HEK293 (cell line): ENCODE data around the gene RELT.
A peak's percentile ranks its signal among the peaks of the same experiment; 100 is the strongest.

Experiments
- CTCF ChIA-PET: fragments of 350-600 bp; formaldehyde crosslinking; extraction: SDS; loops from one replicate; lab custom pipeline; 2021; ENCODE audit warnings: antibody characterized with exemption; lab: Yijun Ruan, JAX
- POLR2A ChIA-PET: fragments of 300-600 bp; formaldehyde crosslinking; extraction: SDS; loops from one replicate; lab custom pipeline; 2020; ENCODE audit warnings: antibody characterized with exemption, inconsistent platforms; lab: Yijun Ruan, JAX
- H3K27ac ChIP-seq: fragments of 200-500 bp; sonication (Bioruptor generic); 2 replicates; pipeline ENCODE4 v1.5.1; 2014; ENCODE audit warnings: low read depth, low read length, control low read depth, inconsistent platforms; ENCODE audit errors: extremely low read depth
- H3K36me3 ChIP-seq, 2 experiments: fragments of 200-500 bp in 1 of 2; sonication (Bioruptor generic) in 1 of 2; 1 replicate in 1 of 2; 2 replicates in 1 of 2; pipeline ENCODE4 v1.5.1; 2014 to 2017; ENCODE audit warnings: inconsistent platforms in 2 of 2, low read length in 2 of 2; ENCODE audit not compliant: control insufficient read depth in 2 of 2, insufficient read depth in 1 of 2
- H3K4me1 ChIP-seq: fragments of 200-500 bp; sonication (Bioruptor generic); 2 replicates; pipeline ENCODE4 v1.5.1; 2014; ENCODE audit warnings: mild to moderate bottlenecking, low read length, inconsistent platforms; ENCODE audit not compliant: control insufficient read depth, insufficient read depth
- H3K4me3 ChIP-seq: 2 replicates; pipeline ENCODE4 v1.5.1; 2011; ENCODE audit warnings: low read depth, mild to moderate bottlenecking, control low read depth, low read length, moderate library complexity
- H3K9me3 ChIP-seq: fragments of 200-500 bp; sonication (Bioruptor generic); 2 replicates; pipeline ENCODE4 v1.5.1; 2014; ENCODE audit warnings: low read depth, low read length, inconsistent platforms; ENCODE audit not compliant: control insufficient read depth, insufficient read depth
- BCL11A ChIP-seq: fragments of 450-650 bp; formaldehyde crosslinking; IDR thresholded peaks from 2 replicates; pipeline ENCODE4 v1.5.1; 2016; ENCODE audit warnings: low read depth, missing biosample characterization, missing genetic modification characterization
- EGR2 ChIP-seq: fragments of 450-650 bp; formaldehyde crosslinking; IDR thresholded peaks from 2 replicates; pipeline ENCODE4 v1.5.1; 2016; ENCODE audit warnings: low read depth, missing biosample characterization, missing genetic modification characterization
- KLF1 ChIP-seq: fragments of 450-650 bp; formaldehyde crosslinking; IDR thresholded peaks from 2 replicates; pipeline ENCODE4 v1.5.1; 2016; ENCODE audit warnings: missing biosample characterization, missing genetic modification characterization
- ZEB2 ChIP-seq: fragments of 450-650 bp; formaldehyde crosslinking; IDR thresholded peaks from 2 replicates; pipeline ENCODE4 v1.5.1; 2016; ENCODE audit warnings: missing biosample characterization, missing genetic modification characterization
- ZFHX2 ChIP-seq: fragments of 450-650 bp; formaldehyde crosslinking; conservative IDR thresholded peaks from 2 replicates; pipeline ENCODE4 v1.5.1; 2016; ENCODE audit warnings: missing biosample characterization, missing genetic modification characterization
- ZNF157 ChIP-seq: fragments of 450-650 bp; formaldehyde crosslinking; IDR thresholded peaks from 2 replicates; pipeline ENCODE4 v1.5.1; 2016; ENCODE audit warnings: missing biosample characterization, missing genetic modification characterization
- ZNF184 ChIP-seq: fragments of 450-650 bp; IDR thresholded peaks from 2 replicates; pipeline ENCODE4 v1.5.1; 2018; ENCODE audit warnings: missing biosample characterization, mild to moderate bottlenecking, missing genetic modification characterization
- ZNF19 ChIP-seq: fragments of 450-650 bp; formaldehyde crosslinking; IDR thresholded peaks from 2 replicates; pipeline ENCODE4; 2016; ENCODE audit warnings: missing biosample characterization, missing genetic modification characterization, low read depth
- ZNF341 ChIP-seq: fragments of 450-650 bp; formaldehyde crosslinking; IDR thresholded peaks from 2 replicates; pipeline ENCODE4; 2016; ENCODE audit warnings: low read depth, missing biosample characterization, missing genetic modification characterization
- ZNF768 ChIP-seq: fragments of 450-650 bp; formaldehyde crosslinking; IDR thresholded peaks from 2 replicates; pipeline ENCODE4 v1.5.1; 2018; ENCODE audit warnings: missing biosample characterization, mild to moderate bottlenecking, missing genetic modification characterization
- TF ChIP-seq, protein P1 (sequence below): fragments of 450-650 bp; formaldehyde crosslinking; IDR thresholded peaks from 2 replicates; pipeline ENCODE4 v1.5.1; 2016; ENCODE audit warnings: missing biosample characterization, missing genetic modification characterization
- TF ChIP-seq, protein P2 (sequence below): fragments of 450-650 bp; formaldehyde crosslinking; IDR thresholded peaks from 2 replicates; pipeline ENCODE4 v1.5.1; 2016; ENCODE audit warnings: missing biosample characterization, missing genetic modification characterization
- TF ChIP-seq, protein P3 (sequence below): fragments of 450-650 bp; formaldehyde crosslinking; IDR thresholded peaks from 2 replicates; pipeline ENCODE4 v1.5.1; 2016; ENCODE audit warnings: missing biosample characterization, missing genetic modification characterization
- TF ChIP-seq, protein P4 (sequence below): fragments of 450-650 bp; IDR thresholded peaks from 2 replicates; pipeline ENCODE4 v1.5.1; 2018; ENCODE audit warnings: missing biosample characterization, mild to moderate bottlenecking, missing genetic modification characterization

Gene RELT

DNA sequence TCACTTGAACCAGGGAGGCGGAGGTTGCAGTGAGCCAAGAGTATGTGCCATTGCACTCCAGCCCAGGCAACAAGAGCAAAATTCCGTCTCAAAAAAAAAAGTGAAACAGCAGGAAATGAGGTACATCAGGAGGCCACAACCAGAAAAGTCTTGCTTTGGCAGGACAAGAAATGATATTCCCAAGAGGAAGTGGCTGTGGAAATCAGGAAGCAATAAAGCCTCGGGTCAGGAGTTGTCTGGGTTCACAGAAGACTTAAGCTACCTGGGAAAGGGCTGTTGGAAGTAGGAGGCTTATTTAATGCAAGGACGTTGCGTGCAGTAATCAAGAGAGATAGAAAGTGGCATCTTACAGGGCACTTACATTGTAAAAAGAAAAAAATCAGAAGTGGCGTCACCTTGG is 9.2 kb upstream of the RELT start (continued):
- TF ChIP-seq, protein P1, sequence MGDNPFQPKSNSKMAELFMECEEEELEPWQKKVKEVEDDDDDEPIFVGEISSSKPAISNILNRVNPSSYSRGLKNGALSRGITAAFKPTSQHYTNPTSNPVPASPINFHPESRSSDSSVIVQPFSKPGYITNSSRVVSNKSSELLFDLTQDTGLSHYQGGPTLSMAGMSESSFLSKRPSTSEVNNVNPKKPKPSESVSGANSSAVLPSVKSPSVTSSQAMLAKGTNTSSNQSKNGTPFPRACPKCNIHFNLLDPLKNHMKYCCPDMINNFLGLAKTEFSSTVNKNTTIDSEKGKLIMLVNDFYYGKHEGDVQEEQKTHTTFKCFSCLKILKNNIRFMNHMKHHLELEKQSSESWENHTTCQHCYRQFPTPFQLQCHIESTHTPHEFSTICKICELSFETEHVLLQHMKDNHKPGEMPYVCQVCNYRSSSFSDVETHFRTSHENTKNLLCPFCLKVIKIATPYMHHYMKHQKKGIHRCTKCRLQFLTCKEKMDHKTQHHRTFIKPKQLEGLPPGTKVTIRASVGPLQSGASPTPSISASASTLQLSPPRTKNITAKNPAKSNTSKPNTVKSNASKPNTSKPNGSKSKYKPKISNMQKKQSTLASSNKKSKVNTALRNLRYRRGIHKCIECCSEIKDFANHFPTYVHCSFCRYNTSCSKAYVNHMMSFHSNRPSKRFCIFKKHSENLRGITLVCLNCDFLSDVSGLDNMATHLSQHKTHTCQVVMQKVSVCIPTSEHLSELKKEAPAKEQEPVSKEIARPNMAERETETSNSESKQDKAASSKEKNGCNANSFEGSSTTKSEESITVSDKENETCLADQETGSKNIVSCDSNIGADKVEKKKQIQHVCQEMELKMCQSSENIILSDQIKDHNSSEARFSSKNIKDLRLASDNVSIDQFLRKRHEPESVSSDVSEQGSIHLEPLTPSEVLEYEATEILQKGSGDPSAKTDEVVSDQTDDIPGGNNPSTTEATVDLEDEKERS, result no peak
- TF ChIP-seq KLF1 (tag by site-specific recombination), result no peak
- TF ChIP-seq, protein P2, sequence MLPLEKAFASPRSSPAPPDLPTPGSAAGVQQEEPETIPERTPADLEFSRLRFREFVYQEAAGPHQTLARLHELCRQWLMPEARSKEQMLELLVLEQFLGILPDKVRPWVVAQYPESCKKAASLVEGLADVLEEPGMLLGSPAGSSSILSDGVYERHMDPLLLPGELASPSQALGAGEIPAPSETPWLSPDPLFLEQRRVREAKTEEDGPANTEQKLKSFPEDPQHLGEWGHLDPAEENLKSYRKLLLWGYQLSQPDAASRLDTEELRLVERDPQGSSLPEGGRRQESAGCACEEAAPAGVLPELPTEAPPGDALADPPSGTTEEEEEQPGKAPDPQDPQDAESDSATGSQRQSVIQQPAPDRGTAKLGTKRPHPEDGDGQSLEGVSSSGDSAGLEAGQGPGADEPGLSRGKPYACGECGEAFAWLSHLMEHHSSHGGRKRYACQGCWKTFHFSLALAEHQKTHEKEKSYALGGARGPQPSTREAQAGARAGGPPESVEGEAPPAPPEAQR (tag by site-specific recombination), result no peak
- TF ChIP-seq, protein P3, sequence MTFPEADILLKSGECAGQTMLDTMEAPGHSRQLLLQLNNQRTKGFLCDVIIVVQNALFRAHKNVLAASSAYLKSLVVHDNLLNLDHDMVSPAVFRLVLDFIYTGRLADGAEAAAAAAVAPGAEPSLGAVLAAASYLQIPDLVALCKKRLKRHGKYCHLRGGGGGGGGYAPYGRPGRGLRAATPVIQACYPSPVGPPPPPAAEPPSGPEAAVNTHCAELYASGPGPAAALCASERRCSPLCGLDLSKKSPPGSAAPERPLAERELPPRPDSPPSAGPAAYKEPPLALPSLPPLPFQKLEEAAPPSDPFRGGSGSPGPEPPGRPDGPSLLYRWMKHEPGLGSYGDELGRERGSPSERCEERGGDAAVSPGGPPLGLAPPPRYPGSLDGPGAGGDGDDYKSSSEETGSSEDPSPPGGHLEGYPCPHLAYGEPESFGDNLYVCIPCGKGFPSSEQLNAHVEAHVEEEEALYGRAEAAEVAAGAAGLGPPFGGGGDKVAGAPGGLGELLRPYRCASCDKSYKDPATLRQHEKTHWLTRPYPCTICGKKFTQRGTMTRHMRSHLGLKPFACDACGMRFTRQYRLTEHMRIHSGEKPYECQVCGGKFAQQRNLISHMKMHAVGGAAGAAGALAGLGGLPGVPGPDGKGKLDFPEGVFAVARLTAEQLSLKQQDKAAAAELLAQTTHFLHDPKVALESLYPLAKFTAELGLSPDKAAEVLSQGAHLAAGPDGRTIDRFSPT, result no peak
- TF ChIP-seq ZNF19 (tag by site-specific recombination), result no peak
- TF ChIP-seq, protein P4, sequence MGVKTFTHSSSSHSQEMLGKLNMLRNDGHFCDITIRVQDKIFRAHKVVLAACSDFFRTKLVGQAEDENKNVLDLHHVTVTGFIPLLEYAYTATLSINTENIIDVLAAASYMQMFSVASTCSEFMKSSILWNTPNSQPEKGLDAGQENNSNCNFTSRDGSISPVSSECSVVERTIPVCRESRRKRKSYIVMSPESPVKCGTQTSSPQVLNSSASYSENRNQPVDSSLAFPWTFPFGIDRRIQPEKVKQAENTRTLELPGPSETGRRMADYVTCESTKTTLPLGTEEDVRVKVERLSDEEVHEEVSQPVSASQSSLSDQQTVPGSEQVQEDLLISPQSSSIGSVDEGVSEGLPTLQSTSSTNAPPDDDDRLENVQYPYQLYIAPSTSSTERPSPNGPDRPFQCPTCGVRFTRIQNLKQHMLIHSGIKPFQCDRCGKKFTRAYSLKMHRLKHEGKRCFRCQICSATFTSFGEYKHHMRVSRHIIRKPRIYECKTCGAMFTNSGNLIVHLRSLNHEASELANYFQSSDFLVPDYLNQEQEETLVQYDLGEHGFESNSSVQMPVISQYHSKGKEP, result no peak
- TF ChIP-seq ZNF157, result no peak
- TF ChIP-seq ZEB2 (tag by site-specific recombination), result no peak
- TF ChIP-seq ZNF184 (tag by site-specific recombination), result no peak
- TF ChIP-seq, all 188 proteins: peak for 0

DNA sequence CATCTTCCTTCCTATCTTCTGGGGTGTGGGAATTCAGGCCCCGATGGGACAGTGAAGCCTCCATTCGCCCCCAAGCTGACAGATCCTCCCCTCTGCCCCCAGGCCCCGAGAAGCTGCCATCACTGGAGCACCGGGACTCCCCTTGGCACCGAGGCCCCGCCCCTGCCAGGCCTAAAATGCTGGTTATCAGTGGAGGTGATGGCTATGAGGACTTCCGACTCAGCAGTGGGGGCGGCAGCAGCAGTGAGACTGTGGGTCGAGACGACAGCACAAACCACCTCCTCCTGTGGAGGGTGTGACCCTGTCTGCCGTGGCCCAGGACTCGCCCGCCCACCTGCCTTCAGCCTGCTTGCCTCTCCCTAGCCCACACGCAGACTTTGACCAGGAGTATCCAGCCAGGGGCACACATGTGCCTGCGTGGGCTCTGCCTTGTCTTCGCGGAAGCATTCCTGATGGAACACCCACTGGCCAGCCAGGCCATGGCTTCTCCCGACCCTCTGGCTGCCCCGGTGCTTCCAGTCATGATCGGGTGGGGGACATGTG is 8.6 kb upstream of the RELT start:
- no peak overlapping the region for H3K4me3 ChIP-seq
- POLR2A ChIA-PET, result no interaction called here
- H3K36me3 ChIP-seq, result peaks cover 0 to 31% of the 10 kb centered on the region in 2 experiments; a peak in 1 of 3 replicates
- TF ChIP-seq ZNF341 (tag by site-specific recombination) (no peak), ZFHX2 (tag by site-specific recombination) (peak; percentile 96), EGR2 (tag by site-specific recombination) (peak; percentile 96)
- no peaks in the 10 kb centered on the region for H3K9me3 ChIP-seq
- H3K4me1 ChIP-seq, result no peaks in the 10 kb centered on the region
- no peak overlapping the region for H3K27ac ChIP-seq
- CTCF ChIA-PET, result interaction anchor here (0.6 to 7.2 kb wide), 3 partner anchors 13 to 56 kb away, joined by 3 to 50 read pairs (median 5); no protein-coding TSS in a partner anchor

DNA sequence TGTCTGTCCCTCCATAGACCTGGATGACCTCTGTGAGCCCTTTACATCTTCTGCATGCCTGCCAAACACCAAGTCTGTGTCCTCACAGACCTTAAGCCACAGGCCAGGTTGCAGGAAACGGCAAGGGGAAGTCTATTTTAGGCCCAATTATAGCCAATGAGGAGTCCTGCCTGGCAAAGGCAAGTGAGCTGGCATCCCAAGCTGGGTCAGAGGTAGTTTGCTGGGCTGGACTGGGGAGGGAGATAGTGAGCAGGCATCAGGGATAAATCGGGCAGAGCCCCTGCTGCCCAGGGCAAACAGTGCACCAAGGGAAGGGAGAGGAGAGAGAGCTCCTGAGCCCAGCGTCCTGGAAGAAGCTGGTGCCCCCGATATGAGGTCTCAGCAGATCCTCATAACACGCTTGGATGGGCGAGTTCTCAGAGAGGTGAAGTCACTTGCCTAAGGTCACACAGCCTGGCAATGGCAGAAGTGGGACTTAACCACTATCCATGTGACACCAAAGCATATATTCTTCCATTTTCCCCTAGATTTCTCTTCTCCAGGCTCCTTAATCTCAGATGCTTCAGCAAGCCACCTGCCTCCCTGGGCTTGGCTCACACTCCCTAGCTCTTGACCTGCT is 3.7 kb upstream of the RELT start:
- TF ChIP-seq BCL11A (tag by site-specific recombination), result no peak
- TF ChIP-seq ZNF768 (tag by site-specific recombination), result 0 out of 2 replicates have a peak, but pooled peaks have one; percentile 60
- TF ChIP-seq, all 188 proteins: peak for 1
- Histone ChIP-seq H3K36me3 (no peaks in the 10 kb centered on the region), H3K27ac (no peak overlapping the region), H3K4me1 (no peaks in the 10 kb centered on the region), H3K9me3 (no peaks in the 10 kb centered on the region), H3K4me3 (no peak overlapping the region)
- POLR2A ChIA-PET, result interaction anchor here (0.6 to 0.7 kb wide), 2 partner anchors 226 to 433 kb away, joined by 3 read pairs; partner anchors contain the start of gene FAM168A
- CTCF ChIA-PET, result interaction anchor here (0.6 to 3.6 kb wide), 4 partner anchors 21 to 563 kb away, joined by 3 to 25 read pairs (median 4); no protein-coding TSS in a partner anchor
